MCF 10A (cell line): ENCODE results near the gene SHC3. TPM values are rescaled to one million over a fixed set of nuclear protein-coding genes. Genes with fewer than 3 reads are reported as not detected.

Experiments used
- BruUV-seq: library from RNA; stranded (reverse); fragments of 400-500 nt; replicated peaks from 2 replicates; lab custom pipeline; 2021; lab: Mats Ljungman, UMichigan
- CTCF ChIA-PET: fragments of 300-600 bp; sonication (Branson Sonifier 250); formaldehyde crosslinking; extraction: SDS; loops from one replicate; lab custom pipeline; 2021; ENCODE audit warnings: antibody characterized with exemption, inconsistent platforms; lab: Yijun Ruan, JAX
- POLR2A ChIA-PET: fragments of 300-600, 350-650 bp; sonication (Branson Sonifier 250); formaldehyde crosslinking; extraction: SDS; loops from one replicate; lab custom pipeline; 2020; ENCODE audit warnings: antibody characterized with exemption, inconsistent platforms; lab: Yijun Ruan, JAX
- DNase-seq: peaks from one replicate; pipeline ENCODE4 v3.0.0-alpha.2; 2018; ENCODE audit not compliant: unreplicated experiment
- H3K27ac Mint-ChIP-seq: one replicate; pipeline ENCODE4 v1.8.0; 2022; ENCODE audit warnings: mild to moderate bottlenecking, low read depth, mixed read lengths; ENCODE audit not compliant: unreplicated experiment
- H3K27me3 Mint-ChIP-seq: one replicate; pipeline ENCODE4 v1.8.0; 2022; ENCODE audit warnings: mixed read lengths; ENCODE audit not compliant: insufficient read depth, unreplicated experiment
- H3K36me3 Mint-ChIP-seq: one replicate; pipeline ENCODE4 v1.8.0; 2022; ENCODE audit warnings: mild to moderate bottlenecking, moderate library complexity, mixed read lengths; ENCODE audit not compliant: insufficient read depth, unreplicated experiment
- H3K4me1 Mint-ChIP-seq: one replicate; pipeline ENCODE4 v1.8.0; 2022; ENCODE audit warnings: mixed read lengths; ENCODE audit not compliant: insufficient read depth, unreplicated experiment
- H3K4me3 Mint-ChIP-seq: one replicate; pipeline ENCODE4 v1.8.0; 2022; ENCODE audit warnings: mild to moderate bottlenecking, moderate library complexity, mixed read lengths; ENCODE audit not compliant: unreplicated experiment
- H3K9me3 Mint-ChIP-seq: one replicate; pipeline ENCODE4 v1.8.0; 2022; ENCODE audit warnings: mixed read lengths; ENCODE audit not compliant: unreplicated experiment
- CTCF ChIP-seq: fragments of 200-600 bp; IDR thresholded peaks from one replicate; pipeline ENCODE4 v1.8.0; 2022; ENCODE audit warnings: antibody characterized with exemption, mild to moderate bottlenecking; ENCODE audit not compliant: unreplicated experiment
- intact Hi-C: fragments of 100-400 bp; cut with micrococcal nuclease; formaldehyde crosslinking; loops from 2 replicates; pipeline ENCODE4 v1.14.1; 2022
- total RNA-seq: library from RNA; stranded (reverse); gene quantifications from 2 replicates; pipeline ENCODE4 v1.2.3, GENCODE V29; 2022

Gene SHC3
- total RNA-seq, 1 experiment from 2014 or later, result 0.02 TPM

- intact Hi-C loops, result no loop called here
- no peak for DNase-seq
- no TSS peak for BruUV-seq
- no peak for TF ChIP-seq CTCF
- ChIA-PET POLR2A (no interaction called here), CTCF (interaction anchor here (0.5 kb wide), 1 partner anchor 142 kb away, joined by 3 read pairs; no protein-coding TSS in a partner anchor)
- Mint-ChIP-seq H3K9me3 (no peaks in the 10 kb centered on the region), H3K36me3 (no peaks in the 10 kb centered on the region), H3K27ac (no peak overlapping the region), H3K4me3 (no peak overlapping the region), H3K27me3 (no peaks in the 10 kb centered on the region), H3K4me1 (peaks cover 11% of the 10 kb centered on the region)
These were observed 153.9 kb downstream of the SHC3 start for GRCh38 chr9:89024727-89025126.

- Mint-ChIP-seq H3K27me3 (no peaks in the 10 kb centered on the region), H3K36me3 (no peaks in the 10 kb centered on the region), H3K27ac (no peak overlapping the region), H3K4me3 (no peak overlapping the region), H3K9me3 (no peaks in the 10 kb centered on the region), H3K4me1 (peaks cover 11% of the 10 kb centered on the region)
- DNase-seq, result no peak
- POLR2A ChIA-PET, result no interaction called here
- no peak for TF ChIP-seq CTCF
- CTCF ChIA-PET, result no interaction called here
- no TSS peak for BruUV-seq
- intact Hi-C loops, result no loop called here
These were observed 154.9 kb downstream of the SHC3 start for GRCh38 chr9:89023740-89024139.

GRCh38 chr9:89022902-89023301 is 155.7 kb downstream of the SHC3 start:
- Mint-ChIP-seq H3K27me3 (no peaks in the 10 kb centered on the region), H3K4me3 (no peak overlapping the region), H3K36me3 (no peaks in the 10 kb centered on the region), H3K4me1 (peaks cover 11% of the 10 kb centered on the region), H3K9me3 (no peaks in the 10 kb centered on the region), H3K27ac (peak overlapping the region; percentile 66)
- DNase-seq, result no peak
- intact Hi-C loops, result no loop called here
- no TSS peak for BruUV-seq
- TF ChIP-seq CTCF, result no peak
- ChIA-PET POLR2A (no interaction called here), CTCF (interaction anchor here (0.8 to 1.1 kb wide), 2 partner anchors 8 to 14 kb away, joined by 3 read pairs; no protein-coding TSS in a partner anchor)

- no TSS peak for BruUV-seq
- no peak for TF ChIP-seq CTCF
- Mint-ChIP-seq H3K9me3 (no peaks in the 10 kb centered on the region), H3K27me3 (no peaks in the 10 kb centered on the region), H3K4me3 (no peak overlapping the region), H3K36me3 (no peaks in the 10 kb centered on the region), H3K4me1 (peaks cover 11% of the 10 kb centered on the region), H3K27ac (peak overlapping the region; percentile 66)
- no peak for DNase-seq
- intact Hi-C loops, result no loop called here
- CTCF ChIA-PET, result interaction anchor here (0.8 to 1.1 kb wide), 2 partner anchors 8 to 13 kb away, joined by 3 read pairs; no protein-coding TSS in a partner anchor
- POLR2A ChIA-PET, result interaction anchor here (1.3 kb wide), 1 partner anchor 16 kb away, joined by 5 read pairs; no protein-coding TSS in a partner anchor
These were observed 156.4 kb downstream of the SHC3 start for GRCh38 chr9:89022001-89022759.
